K562 (cell line): ENCODE results near the gene TMEM60. TPM values are rescaled to one million over a fixed set of nuclear protein-coding genes. Genes with fewer than 3 reads are reported as not detected.

Experiments
- ATAC-seq: fragments of 200-7000 bp; cut with Tn5 transposase; 3 replicates; pipeline ENCODE4 v1.9.1; 2020; ENCODE audit warnings: moderate library complexity
- BruUV-seq: library from RNA; stranded (reverse); fragments of 400-500 nt; replicated peaks from 2 replicates; lab custom pipeline; 2021; lab: Mats Ljungman, UMichigan
- CTCF ChIA-PET: fragments of 300-600 bp; formaldehyde crosslinking; extraction: SDS; loops from one replicate; lab custom pipeline; 2021; ENCODE audit warnings: low intra/inter-chr PET ratio; lab: Yijun Ruan, JAX
- POLR2A ChIA-PET: fragments of 300-600, 350-650 bp; sonication (Branson Sonifier 250); formaldehyde crosslinking; extraction: SDS; loops from one replicate; lab custom pipeline; 2021; ENCODE audit warnings: antibody characterized with exemption, inconsistent platforms; lab: Yijun Ruan, JAX
- DNase-seq, 4 experiments: peaks; one replicate each; pipeline versions ENCODE4 v3.0.0 to v3.0.0-alpha.2; 2011 to 2018; ENCODE audit warnings: low spot score in 3 of 4, mixed read lengths in 3 of 4; ENCODE audit errors: extremely low read depth in 1 of 4
- FAIRE-seq: peaks from 2 replicates; lab custom pipeline; 2011; peaks lifted over from hg19 to GRCh38; lab: Jason Lieb, UNC
- H2AFZ ChIP-seq: 2 replicates; pipeline ENCODE4 v1.6.0; 2011; ENCODE audit warnings: low read depth, low read length, control low read depth, inconsistent platforms
- H3K27ac ChIP-seq: fragments of 200-600 bp; 3 replicates; pipeline ENCODE4 v1.8.0; 2011; ENCODE audit warnings: low read depth, mild to moderate bottlenecking, control low read depth, inconsistent platforms, low read length, moderate library complexity, mixed read lengths; ENCODE audit errors: extremely low read depth
- H3K27me3 ChIP-seq, 2 experiments: fragments of 300-600 bp in 1 of 2; 2 replicates in 1 of 2; 3 replicates in 1 of 2; pipeline versions ENCODE4 v1.6.0 to v1.8.0; 2011; ENCODE audit warnings: inconsistent platforms in 2 of 2, low read length in 2 of 2, mild to moderate bottlenecking in 1 of 2, mixed read lengths in 1 of 2, moderate library complexity in 1 of 2; ENCODE audit not compliant: control insufficient read depth in 2 of 2, insufficient read depth in 2 of 2
- H3K36me3 ChIP-seq: fragments of 300-600 bp; 3 replicates; pipeline ENCODE4 v1.8.0; 2011; ENCODE audit warnings: mild to moderate bottlenecking, low read length, inconsistent platforms; ENCODE audit not compliant: control insufficient read depth, insufficient read depth
- H3K4me1 ChIP-seq, 2 experiments: fragments of 200-600 bp in 1 of 2; replicated peaks in 1 of 2; 2 replicates in 1 of 2; 3 replicates in 1 of 2; pipeline versions ENCODE4 v1.5.1 to v1.8.0; 2011; ENCODE audit warnings: inconsistent platforms in 2 of 2, low read length in 2 of 2, mild to moderate bottlenecking in 1 of 2, mixed read lengths in 1 of 2, moderate library complexity in 1 of 2; ENCODE audit not compliant: control insufficient read depth in 2 of 2, insufficient read depth in 2 of 2
- H3K4me2 ChIP-seq: 2 replicates; pipeline ENCODE4 v1.6.1; 2011; ENCODE audit warnings: low read length, control low read depth, inconsistent platforms, mixed read lengths; ENCODE audit not compliant: insufficient read depth
- H3K4me3 ChIP-seq: fragments of 200-600 bp; sonication (generic), shearing (Covaris generic); 2 replicates; pipeline ENCODE4 v1.5.1; 2016; ENCODE audit warnings: control low read depth, inconsistent platforms
- H3K79me2 ChIP-seq: fragments of 200-600 bp; 3 replicates; pipeline ENCODE4 v1.8.0; 2011; ENCODE audit warnings: low read length, inconsistent platforms; ENCODE audit not compliant: control insufficient read depth, insufficient read depth
- H3K9ac ChIP-seq, 2 experiments: 2 replicates each; pipeline versions ENCODE4 v1.6.0 to v1.6.1; 2011; ENCODE audit warnings: low read depth in 2 of 2, low read length in 2 of 2, control low read depth in 1 of 2, inconsistent platforms in 1 of 2, mild to moderate bottlenecking in 1 of 2, mixed read lengths in 1 of 2; ENCODE audit not compliant: insufficient read depth in 1 of 2
- H3K9me1 ChIP-seq: one replicate; pipeline ENCODE4 v1.6.0; 2011; ENCODE audit warnings: inconsistent platforms, mild to moderate bottlenecking, low read length, moderate library complexity; ENCODE audit not compliant: control insufficient read depth, insufficient read depth
- H3K9me3 ChIP-seq: replicated peaks from 2 replicates; pipeline ENCODE4 v1.5.1; 2011; ENCODE audit warnings: low read depth, low read length, inconsistent platforms; ENCODE audit not compliant: control insufficient read depth, insufficient read depth
- H4K20me1 ChIP-seq: replicated peaks from 2 replicates; pipeline ENCODE4 v1.6.1; 2011; ENCODE audit warnings: low read length, inconsistent platforms, mixed read lengths; ENCODE audit not compliant: control insufficient read depth, insufficient read depth
- CEBPG ChIP-seq, 3 experiments: fragments of 200-800 bp in 1 of 3; sonication (Bioruptor generic) in 1 of 3; sonication (generic) in 1 of 3; formaldehyde crosslinking in 1 of 3; IDR thresholded peaks in 2 of 3; conservative IDR thresholded peaks in 1 of 3; 2 replicates each; pipeline versions ENCODE4 v1.6.1 to v1.8.0; 2016 to 2022; ENCODE audit warnings: missing compliant biosample characterization in 2 of 3, missing genetic modification characterization in 2 of 3, mild to moderate bottlenecking in 1 of 3, missing genetic modification reagents in 1 of 3
- CHD2 ChIP-seq: IDR thresholded peaks from 2 replicates; pipeline ENCODE4 v1.6.1; 2011; ENCODE audit warnings: low read depth, low read length
- CTCFL ChIP-seq: IDR thresholded peaks from 2 replicates; pipeline ENCODE4 v1.6.1; 2011; ENCODE audit warnings: borderline replicate concordance, low read depth, mild to moderate bottlenecking, moderate library complexity, low read length; ENCODE audit not compliant: insufficient read depth, poor library complexity, severe bottlenecking
- PURB ChIP-seq: sonication (generic); formaldehyde crosslinking; IDR thresholded peaks from 2 replicates; pipeline ENCODE4 v1.9.0; 2021; ENCODE audit warnings: low read depth, mild to moderate bottlenecking, missing genetic modification reagents
- SMAD2 ChIP-seq: fragments of 150-350 bp; IDR thresholded peaks from 2 replicates; pipeline ENCODE4 v1.6.1; 2014; ENCODE audit warnings: low read depth, mild to moderate bottlenecking, low read length
- SOX6 ChIP-seq: fragments of 450-650 bp; IDR thresholded peaks from 2 replicates; pipeline ENCODE4 v1.6.1; 2014; ENCODE audit warnings: mild to moderate bottlenecking
- WGBS: fragments of 100-300 bp; shearing (Covaris generic); methylation state at CpG from one replicate; pipeline ENCODE4 v1.1.6; 2016; ENCODE audit warnings: low coverage, mixed read lengths; ENCODE audit not compliant: insufficient coverage; ENCODE audit errors: missing lambda C conversion rate; 5-methylcytosine and 5-hydroxymethylcytosine counted together
- in situ Hi-C: fragments of 300-500 bp; cut with MboI; formaldehyde crosslinking; loops from 4 replicates; pipeline ENCODE4 v1.15.0; 2018; ENCODE audit warnings: inconsistent platforms, mixed read lengths
- intact Hi-C: fragments of 100-400 bp; cut with micrococcal nuclease; formaldehyde crosslinking; loops from 2 replicates; pipeline ENCODE4 v1.14.2; 2022
- polyA plus RNA-seq, 8 experiments: library from polyadenylated mRNA; depleted of rRNA in 4 of 8; stranded (reverse) in 5 of 8; unstranded in 3 of 8; fragments of >200 nt; fragmentation: Nextera tagmentation in 2 of 8; fragmentation: Illumina TruSeq in 1 of 8; extraction: Ambion mirVana in 2 of 8; extraction: Trizol in 1 of 8; gene quantifications; 2 replicates each; pipeline versions ENCODE4 v1.2.1 to v1.2.3, GENCODE V29; 2011 to 2014; ENCODE audit warnings: inconsistent platforms in 1 of 8, missing spikeins in 1 of 8
- total RNA-seq, 7 experiments: library from RNA; depleted of rRNA in 6 of 7; stranded (reverse); fragments of >200 nt in 6 of 7; fragmentation: Illumina TruSeq in 2 of 7; extraction: Trizol in 2 of 7; gene quantifications; 2 replicates each; pipeline versions ENCODE4 v1.2.1 to v1.2.3, GENCODE V29; 2011 to 2021; ENCODE audit warnings: low replicate concordance in 1 of 7

Gene TMEM60
- total and polyA plus RNA-seq, 9 of the 15 experiments (the other 6 are each of a cell fraction or from before 2014, with no cell fraction given), result 12.5 to 140 (median 38.4) TPM

- CTCF ChIA-PET, result no interaction called here
- in situ Hi-C loops, result no loop called here
- TF ChIP-seq CTCFL (no peak), CEBPG (CRISPR knock-in tag; IDR thresholded peaks at IDR 0.05) (no peak), CEBPG (tag; conservative IDR thresholded peaks at IDR 0.05 in 1 of 2, IDR thresholded peaks at IDR 0.05 in 1 of 2) (no peak), SOX6 (no peak), PURB (CRISPR knock-in tag) (no peak), CHD2 (no peak), SMAD2 (no peak)
- TF ChIP-seq, all 486 proteins: peak for 0
- Histone ChIP-seq H3K27ac (no peak overlapping the region), H3K9ac (no peak overlapping the region), H3K27me3 (no peaks in the 10 kb centered on the region), H3K4me1 (peaks cover 11 to 12% of the 10 kb centered on the region in 2 experiments; a peak in 4 of 5 replicates), H3K9me3 (no peaks in the 10 kb centered on the region), H2AFZ (no peak overlapping the region), H4K20me1 (no peaks in the 10 kb centered on the region), H3K79me2 (peaks cover 51% of the 10 kb centered on the region), H3K4me3 (no peak overlapping the region), H3K36me3 (peaks cover 29% of the 10 kb centered on the region; the same call in 2 of the 3 replicates), H3K4me2 (no peak overlapping the region), H3K9me1 (no peaks in the 10 kb centered on the region)
- DNase-seq (no peak), FAIRE-seq (no peak), ATAC-seq (no peak)
- WGBS, result 89% methylated on average over 4 of the region's 4 CpGs
- intact Hi-C loops, result loop anchor here (10.0 kb wide), 1 partner anchor 221 kb away; no protein-coding TSS in a partner anchor
- POLR2A ChIA-PET, result no interaction called here
- no TSS peak for BruUV-seq
Observed at GRCh38 chr7:77794000-77794399, 4.2 kb downstream of the TMEM60 start.
